ENCODE measurements around the gene MED22.

DNA sequence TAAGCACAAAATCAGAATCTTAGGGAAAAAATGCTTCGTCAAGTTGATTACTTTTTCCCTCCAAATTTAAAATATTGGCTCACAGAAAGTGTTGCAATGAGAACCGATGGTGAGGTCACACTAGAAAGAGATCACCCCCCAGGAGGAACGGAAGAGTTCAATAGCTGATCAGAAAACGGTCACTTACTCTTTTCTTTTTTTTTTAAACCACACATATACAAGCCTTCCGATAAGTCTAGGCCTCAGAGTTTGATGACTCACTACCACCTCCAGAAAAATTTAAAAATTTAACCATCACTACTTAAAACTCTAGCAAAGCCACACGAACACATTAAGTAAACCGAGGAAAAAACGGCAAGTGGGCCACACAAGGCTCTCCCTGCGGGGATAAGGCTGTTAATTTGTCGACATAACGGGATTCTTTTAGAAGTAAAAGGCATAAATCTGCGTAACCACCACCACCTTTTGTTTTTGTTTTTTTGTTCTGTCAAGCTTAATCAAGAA is 26.7 kb upstream of the MED22 start:
- TF ChIP-seq, protein P1, sequence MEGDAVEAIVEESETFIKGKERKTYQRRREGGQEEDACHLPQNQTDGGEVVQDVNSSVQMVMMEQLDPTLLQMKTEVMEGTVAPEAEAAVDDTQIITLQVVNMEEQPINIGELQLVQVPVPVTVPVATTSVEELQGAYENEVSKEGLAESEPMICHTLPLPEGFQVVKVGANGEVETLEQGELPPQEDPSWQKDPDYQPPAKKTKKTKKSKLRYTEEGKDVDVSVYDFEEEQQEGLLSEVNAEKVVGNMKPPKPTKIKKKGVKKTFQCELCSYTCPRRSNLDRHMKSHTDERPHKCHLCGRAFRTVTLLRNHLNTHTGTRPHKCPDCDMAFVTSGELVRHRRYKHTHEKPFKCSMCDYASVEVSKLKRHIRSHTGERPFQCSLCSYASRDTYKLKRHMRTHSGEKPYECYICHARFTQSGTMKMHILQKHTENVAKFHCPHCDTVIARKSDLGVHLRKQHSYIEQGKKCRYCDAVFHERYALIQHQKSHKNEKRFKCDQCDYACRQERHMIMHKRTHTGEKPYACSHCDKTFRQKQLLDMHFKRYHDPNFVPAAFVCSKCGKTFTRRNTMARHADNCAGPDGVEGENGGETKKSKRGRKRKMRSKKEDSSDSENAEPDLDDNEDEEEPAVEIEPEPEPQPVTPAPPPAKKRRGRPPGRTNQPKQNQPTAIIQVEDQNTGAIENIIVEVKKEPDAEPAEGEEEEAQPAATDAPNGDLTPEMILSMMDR (IDR thresholded peaks at IDR 0.05 in 8 of 11, conservative IDR thresholded peaks at IDR 0.05 in 3 of 11), result no peak
- TF ChIP-seq POLR2A (IDR thresholded peaks at IDR 0.05), result no peak

Measured in spleen (tissue), 7 donors.